Bronchial epithelial cell (primary cell): ENCODE measurements around the gene CAND2. TPM values are rescaled to one million over a fixed set of nuclear protein-coding genes. Genes with fewer than 3 reads are reported as not detected.

Experiments used
- DNase-seq: peaks from one replicate; pipeline ENCODE4 v3.0.0-alpha.2; 2010; ENCODE audit warnings: low read depth
- FAIRE-seq: peaks from 2 replicates; lab custom pipeline; 2011; peaks lifted over from hg19 to GRCh38; lab: Jason Lieb, UNC
- H3K27me3 ChIP-seq: 2 replicates; pipeline ENCODE4 v1.5.1; 2011; ENCODE audit warnings: low read length; ENCODE audit not compliant: control insufficient read depth, insufficient read depth
- H3K36me3 ChIP-seq: 2 replicates; pipeline ENCODE4 v1.5.1; 2011; ENCODE audit warnings: low read length; ENCODE audit not compliant: control insufficient read depth, insufficient read depth
- H3K4me3 ChIP-seq: 2 replicates; pipeline ENCODE4 v1.5.1; 2011; ENCODE audit warnings: mild to moderate bottlenecking, low read depth, low read length, control low read depth
- CTCF ChIP-seq: IDR thresholded peaks from 2 replicates; pipeline ENCODE4 v1.5.1; 2011; ENCODE audit warnings: mild to moderate bottlenecking, moderate library complexity, low read length, control low read depth, inconsistent platforms; ENCODE audit not compliant: insufficient read depth, severe bottlenecking
- total RNA-seq: library from RNA; depleted of rRNA; stranded (reverse); fragments of >200 nt; gene quantifications from 2 replicates; pipeline ENCODE4 v1.2.1, GENCODE V29; 2014

The CAND2 gene
- 0.77 and 1.3 TPM in 2 replicates for total RNA-seq

GRCh38 chr3:12796171-12797123, at the start of gene CAND2:
Gene CAND2 (plus strand): TSS chr3:12796680. CDS start chr3:12796721, 41 bp downstream.
- peak within 1 kb of the TSS; percentile 33 for H3K4me3 ChIP-seq
- TF ChIP-seq CTCF, result no peak
- H3K27me3 ChIP-seq, result peaks cover 2% of the 10 kb centered on the region
- FAIRE-seq (no peak), DNase-seq (no peak)
- no peaks in the 10 kb centered on the region for H3K36me3 ChIP-seq

- no peak for FAIRE-seq
- TF ChIP-seq CTCF, result no peak
- no peak overlapping the region for H3K4me3 ChIP-seq
- H3K36me3 ChIP-seq, result peaks cover 30% of the 10 kb centered on the region
- no peaks in the 10 kb centered on the region for H3K27me3 ChIP-seq
- no peak for DNase-seq
Measured at GRCh38 chr3:12748477-12748876, 48.0 kb upstream of the CAND2 start.

GRCh38 chr3:12750223-12750622, 46.3 kb upstream of the CAND2 start:
- no peak overlapping the region for H3K4me3 ChIP-seq
- DNase-seq, result peak; percentile 69
- no peak for TF ChIP-seq CTCF
- H3K36me3 ChIP-seq, result peaks cover 26% of the 10 kb centered on the region
- FAIRE-seq, result no peak
- no peaks in the 10 kb centered on the region for H3K27me3 ChIP-seq

- TF ChIP-seq CTCF, result no peak
- FAIRE-seq, result no peak
- DNase-seq, result peak; percentile 50
Measured at GRCh38 chr3:12750658-12751071, 45.8 kb upstream of the CAND2 start.

GRCh38 chr3:12751571-12751970, 44.9 kb upstream of the CAND2 start:
- no peak for TF ChIP-seq CTCF
- Histone ChIP-seq H3K27me3 (no peaks in the 10 kb centered on the region), H3K36me3 (peaks cover 22% of the 10 kb centered on the region), H3K4me3 (no peak overlapping the region)
- no peak for FAIRE-seq
- DNase-seq, result peak; percentile 35

More at GRCh38 chr3:12750658-12751071, 45.8 kb upstream of the CAND2 start:
- H3K4me3 ChIP-seq, result no peak overlapping the region
- H3K27me3 ChIP-seq, result no peaks in the 10 kb centered on the region
- peaks cover 26% of the 10 kb centered on the region for H3K36me3 ChIP-seq
